Measurements from ENCODE around the gene KRT10. TPM values are rescaled to one million over a fixed set of nuclear protein-coding genes. Genes with fewer than 3 reads are reported as not detected.
"Not testable (repeated sequence)": the region's sequence is repeated elsewhere in the genome, so short reads cannot be mapped to it uniquely, and the experiment has no call there.

Gene KRT10
- 10 to 100 TPM; 15.4 to 62.1 (median 27.3) TPM for total RNA-seq

DNA sequence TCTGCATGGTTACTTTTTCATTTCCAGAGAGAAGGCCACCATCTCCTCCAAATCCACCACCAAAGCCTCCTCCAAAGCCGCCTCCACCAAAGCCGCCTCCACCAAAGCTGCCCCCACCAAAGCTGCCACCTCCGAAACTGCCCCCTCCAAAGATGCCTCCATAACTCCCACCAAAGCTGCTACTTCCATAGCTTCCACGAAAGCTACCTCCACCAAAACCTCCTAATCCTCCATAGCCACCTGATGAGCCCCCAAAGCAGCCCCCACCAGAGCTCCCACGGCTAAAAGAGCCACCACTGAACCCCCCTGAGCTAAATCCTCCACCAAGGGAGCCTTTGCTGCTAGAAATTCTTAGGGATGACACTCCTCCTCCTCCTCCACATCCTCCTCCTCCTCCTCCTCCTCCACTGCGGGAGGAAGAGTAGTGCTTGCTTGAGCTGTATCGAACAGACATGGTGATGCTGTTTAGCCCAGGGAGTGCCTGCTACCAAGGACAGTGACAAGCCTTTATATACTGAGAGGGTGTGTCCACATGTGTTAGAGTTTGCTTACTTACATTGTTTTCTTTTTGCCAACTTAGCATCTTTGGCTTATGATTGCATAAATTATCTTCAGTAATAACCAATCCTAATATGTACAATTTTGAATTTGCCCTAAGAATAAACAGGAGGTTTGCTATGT lies at the start of gene KRT10:
Gene KRT10, minus strand, starts transcription at position 483 of the 681 bp plus-strand sequence. Its CDS starts 29 bp downstream, at position 454.
- in situ Hi-C loops (cut with MboI; ENCODE audit: low pct_unique_long_range_greater_than_20kb in 2 of 9, low sequenced_read_pairs in 9 of 9, unreplicated experiment in 9 of 9): loop anchor here in 3 of 9 experiments (25.0 kb wide), 1 partner anchor 840 kb away; no protein-coding TSS in a partner anchor
- peak in 1 of 8 experiments; percentile 13 for ATAC-seq (replicated peaks in 6 of 8)
- WGBS, 10 experiments: 60 to 100% (median 100%) methylated on average over 1 to 3 of the region's 7 CpGs; no CpG with 5 or more reads in 5 of the 10 experiments
- Histone ChIP-seq H3K4me1 (replicated peaks in 1 of 2) (peaks cover 7 to 23% of the 10 kb centered on the region in 2 donors), H3K27ac (no peak within 1 kb of the TSS), H3K4me3 (no peak within 1 kb of the TSS)

GRCh38 chr17:40871316-40871715 lies 48.9 kb upstream of the KRT10 start:
- Histone ChIP-seq H3K4me1 (replicated peaks in 1 of 2) (peaks cover 0 to 13% of the 10 kb centered on the region in 2 donors), H3K27ac (no peak overlapping the region), H3K4me3 (no peak overlapping the region)
- in situ Hi-C loops (cut with MboI; ENCODE audit: low pct_unique_long_range_greater_than_20kb in 2 of 9, low sequenced_read_pairs in 9 of 9, unreplicated experiment in 9 of 9): loop anchor here in 1 of 9 experiments (25.0 kb wide), 1 partner anchor 791 kb away; no protein-coding TSS in a partner anchor
- WGBS, 10 experiments: 42 to 100% (median 88%) methylated on average over 2 to 7 of the region's 7 CpGs
- no peak for ATAC-seq (replicated peaks in 6 of 8)

GRCh38 chr17:40870136-40870535 lies 47.7 kb upstream of the KRT10 start:
- ATAC-seq (replicated peaks in 6 of 8): no peak
- Histone ChIP-seq H3K4me3 (no peak overlapping the region), H3K4me1 (replicated peaks in 1 of 2) (peaks cover 0 to 11% of the 10 kb centered on the region in 2 donors), H3K27ac (no peak overlapping the region)
- WGBS, 10 experiments: 14 to 89% (median 60%) methylated on average over 1 to 4 of the region's 4 CpGs; no CpG with 5 or more reads in 1 of the 10 experiments
- in situ Hi-C loops (cut with MboI; ENCODE audit: low pct_unique_long_range_greater_than_20kb in 2 of 9, low sequenced_read_pairs in 9 of 9, unreplicated experiment in 9 of 9): loop anchor here in 1 of 9 experiments (25.0 kb wide), 1 partner anchor 792 kb away; no protein-coding TSS in a partner anchor

DNA sequence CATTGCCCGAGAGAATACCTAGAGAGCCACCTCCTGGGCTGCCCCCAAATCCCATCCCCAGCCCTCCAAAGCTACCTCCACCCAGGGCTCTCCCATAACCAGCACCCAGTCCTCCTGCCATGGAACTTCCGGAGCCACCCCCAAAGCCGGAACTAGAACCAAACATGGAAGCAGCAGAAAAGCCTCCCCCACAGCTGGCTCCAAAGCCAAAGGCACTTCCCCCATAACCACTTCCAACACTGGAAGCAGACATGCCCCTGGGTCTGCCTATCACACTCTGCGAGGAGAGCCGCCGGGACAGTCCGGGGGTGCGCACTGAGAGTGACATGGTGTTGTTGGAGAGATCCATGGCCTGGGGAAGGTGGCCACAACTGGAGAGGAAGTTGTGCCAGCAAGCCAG lies 44.4 kb upstream of the KRT10 start, which contains the start of gene KRT12:
Gene KRT12, minus strand, starts transcription at position 386 of the 400 bp plus-strand sequence. Its CDS starts 37 bp downstream, at position 349.
- in situ Hi-C loops (cut with MboI; ENCODE audit: low pct_unique_long_range_greater_than_20kb in 2 of 9, low sequenced_read_pairs in 9 of 9, unreplicated experiment in 9 of 9): loop anchor here in 1 of 9 experiments (25.0 kb wide), 1 partner anchor 795 kb away; no protein-coding TSS in a partner anchor
- no peak within 1 kb of the TSS for H3K4me3 ChIP-seq
- H3K27ac ChIP-seq: no peak within 1 kb of the TSS
- WGBS, 10 experiments: 80 to 100% (median 92%) methylated on average over 2 to 5 of the region's 8 CpGs; no CpG with 5 or more reads in 3 of the 10 experiments
- no peak for ATAC-seq (replicated peaks in 6 of 8)
- peaks cover 0 to 11% of the 10 kb centered on the region in 2 donors for H3K4me1 ChIP-seq (replicated peaks in 1 of 2)

DNA sequence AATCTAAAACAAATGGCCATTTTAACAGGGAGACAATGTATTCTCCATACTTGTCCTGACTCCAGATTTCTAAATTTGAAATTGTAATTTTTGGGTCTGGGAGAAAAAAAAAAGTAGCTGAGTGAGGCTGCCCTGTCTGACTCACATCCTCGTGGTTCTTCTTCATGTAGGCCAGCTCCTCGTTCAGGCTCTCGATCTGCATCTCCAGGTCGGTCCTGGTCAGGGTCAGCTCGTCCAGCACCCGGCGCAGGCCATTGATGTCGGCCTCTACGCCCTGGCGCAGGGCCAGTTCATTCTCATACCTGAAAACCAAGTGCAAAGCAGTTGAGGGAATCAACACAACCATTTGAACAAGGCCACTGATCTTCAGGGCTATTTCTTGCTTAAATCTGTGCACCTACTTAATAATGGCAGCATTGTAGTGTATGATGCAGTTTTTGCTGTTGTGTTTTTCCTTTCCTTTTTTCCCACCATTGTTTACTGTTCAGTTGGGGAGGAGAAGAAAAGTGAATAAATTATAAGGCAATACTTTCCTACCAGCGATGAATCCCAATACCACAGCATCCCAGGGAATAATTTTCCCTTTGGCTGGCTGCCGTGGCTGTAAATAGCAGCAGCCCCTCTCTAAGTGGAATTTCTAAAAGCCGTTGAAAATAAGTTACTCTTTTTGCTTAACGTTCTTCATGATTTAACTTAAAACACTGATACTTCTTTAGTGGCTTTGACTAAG lies 42.4 kb upstream of the KRT10 start:
- 43 to 93% (median 89%) methylated on average over 2 to 14 of the region's 14 CpGs for WGBS, 10 experiments
- peaks cover 0 to 7% of the 10 kb centered on the region in 2 donors for H3K4me1 ChIP-seq (replicated peaks in 1 of 2)
- no peak overlapping the region for H3K4me3 ChIP-seq
- H3K27ac ChIP-seq: no peak overlapping the region
- ATAC-seq (replicated peaks in 6 of 8): peak in 2 of 8 experiments; percentile 39 to 65
- in situ Hi-C loops (cut with MboI; ENCODE audit: low pct_unique_long_range_greater_than_20kb in 2 of 9, low sequenced_read_pairs in 9 of 9, unreplicated experiment in 9 of 9): loop anchor here in 1 of 9 experiments (25.0 kb wide), 1 partner anchor 797 kb away; no protein-coding TSS in a partner anchor

- Histone ChIP-seq H3K4me1 (replicated peaks in 1 of 2) (no peaks in the 10 kb centered on the region), H3K27ac (no peak overlapping the region), H3K4me3 (no peak overlapping the region)
- in situ Hi-C loops (cut with MboI; ENCODE audit: low pct_unique_long_range_greater_than_20kb in 2 of 9, low sequenced_read_pairs in 9 of 9, unreplicated experiment in 9 of 9): loop anchor here in 1 of 9 experiments (25.0 kb wide), 1 partner anchor 799 kb away; no protein-coding TSS in a partner anchor
- 50 to 100% (median 84%) methylated on average over 1 to 25 of the region's 39 CpGs for WGBS, 10 experiments
- ATAC-seq (replicated peaks in 6 of 8): no peak
Measured at GRCh38 chr17:40862985-40863733, 40.7 kb upstream of the KRT10 start.

DNA sequence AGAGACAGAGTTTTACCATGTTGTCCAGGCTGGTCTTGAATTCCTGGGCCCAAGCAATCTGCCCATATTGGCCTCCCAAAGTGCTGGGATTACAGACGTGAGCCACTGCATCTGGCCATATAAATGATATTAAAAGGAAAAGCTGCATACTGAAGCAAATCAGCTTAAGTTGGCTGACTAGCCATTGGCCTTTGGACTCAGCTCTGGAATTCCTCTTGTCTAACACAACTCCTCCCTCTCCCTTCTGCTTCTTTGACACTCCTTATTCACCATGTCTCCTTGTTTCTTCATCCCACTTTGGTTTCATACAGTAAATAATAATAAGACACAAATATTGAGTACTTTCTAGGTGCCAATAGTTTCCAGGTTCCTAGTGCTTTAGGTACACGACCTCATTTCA lies 37.1 kb upstream of the KRT10 start:
- no peak overlapping the region for H3K27ac ChIP-seq
- no peak for ATAC-seq (replicated peaks in 6 of 8)
- peaks cover 0 to 2% of the 10 kb centered on the region in 2 donors for H3K4me1 ChIP-seq (replicated peaks in 1 of 2)
- 40 to 89% (median 80%) methylated on average over 1 to 2 of the region's 2 CpGs; no CpG with 5 or more reads in 2 of the 10 experiments for WGBS, 10 experiments
- in situ Hi-C loops (cut with MboI; ENCODE audit: low pct_unique_long_range_greater_than_20kb in 2 of 9, low sequenced_read_pairs in 9 of 9, unreplicated experiment in 9 of 9): loop anchor here in 1 of 9 experiments (25.0 kb wide), 1 partner anchor 803 kb away; no protein-coding TSS in a partner anchor
- no peak overlapping the region for H3K4me3 ChIP-seq

- in situ Hi-C loops (cut with MboI; ENCODE audit: low pct_unique_long_range_greater_than_20kb in 2 of 9, low sequenced_read_pairs in 9 of 9, unreplicated experiment in 9 of 9): loop anchor here in 1 of 9 experiments (25.0 kb wide), 1 partner anchor 804 kb away; no protein-coding TSS in a partner anchor
- H3K27ac ChIP-seq; ATAC-seq (replicated peaks in 6 of 8); H3K4me3 ChIP-seq; H3K4me1 ChIP-seq (replicated peaks in 1 of 2): not testable (repeated sequence)
- 60 to 100% (median 94%) methylated on average over 1 to 2 of the region's 2 CpGs; no CpG with 5 or more reads in 7 of the 10 experiments for WGBS, 10 experiments
Measured at GRCh38 chr17:40858667-40859066, 36.3 kb upstream of the KRT10 start.

DNA sequence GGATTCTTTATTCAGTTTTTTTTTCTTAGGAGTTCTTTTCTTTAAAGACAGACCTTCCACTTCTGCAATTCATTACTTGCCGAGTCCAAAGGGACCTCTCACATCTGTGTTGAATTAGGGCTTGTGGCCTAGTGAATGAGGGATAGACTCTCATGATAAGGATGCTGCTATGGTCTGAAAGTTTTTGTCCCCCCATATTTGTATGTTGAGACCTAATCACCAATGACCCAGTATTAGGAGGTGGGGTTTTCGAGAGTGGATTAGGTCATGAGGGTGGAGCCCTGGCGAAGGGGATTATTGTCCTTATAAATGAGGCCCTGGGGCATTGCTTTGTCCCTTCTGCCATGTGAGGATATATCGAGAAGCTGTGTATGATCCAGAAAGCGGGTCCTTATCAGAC lies 35.1 kb upstream of the KRT10 start:
- Histone ChIP-seq H3K4me3 (no peak overlapping the region), H3K27ac (no peak overlapping the region), H3K4me1 (replicated peaks in 1 of 2) (peaks cover 0 to 2% of the 10 kb centered on the region in 2 donors)
- ATAC-seq (replicated peaks in 6 of 8): peak in 3 of 8 experiments; percentile 33 to 41 (median 34)
- in situ Hi-C loops (cut with MboI; ENCODE audit: low pct_unique_long_range_greater_than_20kb in 2 of 9, low sequenced_read_pairs in 9 of 9, unreplicated experiment in 9 of 9): loop anchor here in 1 of 9 experiments (25.0 kb wide), 1 partner anchor 805 kb away; no protein-coding TSS in a partner anchor
- 0 to 92% (median 55%) methylated on average over 1 to 4 of the region's 5 CpGs; no CpG with 5 or more reads in 2 of the 10 experiments for WGBS, 10 experiments

DNA sequence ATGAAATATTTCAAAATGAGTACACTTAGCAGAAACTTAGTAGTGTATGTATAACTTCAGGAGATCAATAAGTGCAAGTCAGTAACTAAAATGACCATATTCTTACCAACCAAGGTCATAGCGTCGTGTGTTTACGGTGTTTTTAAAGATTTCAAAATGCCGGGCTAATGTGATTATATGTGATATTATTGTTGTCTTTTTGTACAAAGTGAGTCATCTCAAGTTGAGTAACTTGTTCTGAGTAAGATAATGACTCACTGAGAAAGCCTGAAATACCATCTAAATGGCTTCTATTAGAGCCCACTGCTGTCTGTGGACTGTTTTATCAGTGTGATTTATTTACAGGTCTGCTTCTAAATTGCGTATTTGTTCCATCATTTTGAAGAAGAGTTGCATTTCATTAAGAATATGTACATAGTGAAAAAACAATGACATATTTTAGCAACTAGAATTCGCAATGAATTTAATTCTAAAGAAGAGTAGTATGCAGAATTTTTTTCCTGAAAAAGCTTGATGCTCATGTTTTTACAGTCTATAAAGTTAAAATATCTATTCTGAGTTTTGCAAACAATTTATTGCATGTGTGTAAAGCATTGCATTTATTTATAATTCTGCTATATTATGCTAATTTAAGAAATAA lies 31.9 kb upstream of the KRT10 start:
- H3K4me1 ChIP-seq (replicated peaks in 1 of 2): peaks cover 0 to 2% of the 10 kb centered on the region in 2 donors
- in situ Hi-C loops (cut with MboI; ENCODE audit: low pct_unique_long_range_greater_than_20kb in 2 of 9, low sequenced_read_pairs in 9 of 9, unreplicated experiment in 9 of 9): loop anchor here in 1 of 9 experiments (25.0 kb wide), 1 partner anchor 808 kb away; no protein-coding TSS in a partner anchor
- WGBS, 10 experiments: 0 to 80% (median 56%) methylated on average over 4 to 6 of the region's 6 CpGs
- H3K4me3 ChIP-seq: no peak overlapping the region
- H3K27ac ChIP-seq: no peak overlapping the region
- peak; percentile 48 to 98 (median 76) for ATAC-seq (replicated peaks in 6 of 8)

DNA sequence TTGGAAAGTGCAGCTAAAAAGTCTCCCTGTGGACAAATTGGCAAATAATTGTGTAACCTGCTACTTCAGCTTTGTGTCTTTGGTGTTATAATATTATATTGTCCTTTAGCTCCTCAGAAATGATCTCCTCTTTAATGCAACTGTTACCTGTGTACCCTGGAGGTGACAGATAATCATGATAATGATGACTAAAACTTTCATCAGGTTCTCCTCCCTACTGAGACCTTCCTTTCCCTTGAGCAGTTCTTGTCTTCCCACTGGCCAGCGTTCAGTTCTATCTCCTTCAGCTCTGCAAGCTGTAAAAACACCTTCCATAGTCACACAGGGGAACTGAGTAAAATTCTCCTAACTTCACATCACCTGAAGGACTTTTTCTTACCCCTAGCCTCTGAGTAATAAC lies 29.9 kb upstream of the KRT10 start:
- Histone ChIP-seq H3K4me1 (replicated peaks in 1 of 2) (peaks cover 0 to 2% of the 10 kb centered on the region in 2 donors), H3K27ac (no peak overlapping the region), H3K4me3 (no peak overlapping the region)
- 17 to 80% (median 31%) methylated on average over 1 of the region's 1 CpG; no CpG with 5 or more reads in 2 of the 10 experiments for WGBS, 10 experiments
- ATAC-seq (replicated peaks in 6 of 8): no peak
- in situ Hi-C loops (cut with MboI; ENCODE audit: low pct_unique_long_range_greater_than_20kb in 2 of 9, low sequenced_read_pairs in 9 of 9, unreplicated experiment in 9 of 9): loop anchor here in 1 of 9 experiments (25.0 kb wide), 1 partner anchor 810 kb away; no protein-coding TSS in a partner anchor

Measured in motor neuron (in vitro differentiated cells).